ENCODE measurements around the gene SOS2. TPM values are rescaled to one million over a fixed set of nuclear protein-coding genes. Genes with fewer than 3 reads are reported as not detected.

Gene SOS2
- total and polyA plus RNA-seq, 2 donors (not counting 3 experiments of a cell fraction or from before 2014, with no cell fraction given), result 6.7 to 21.3 TPM

DNA sequence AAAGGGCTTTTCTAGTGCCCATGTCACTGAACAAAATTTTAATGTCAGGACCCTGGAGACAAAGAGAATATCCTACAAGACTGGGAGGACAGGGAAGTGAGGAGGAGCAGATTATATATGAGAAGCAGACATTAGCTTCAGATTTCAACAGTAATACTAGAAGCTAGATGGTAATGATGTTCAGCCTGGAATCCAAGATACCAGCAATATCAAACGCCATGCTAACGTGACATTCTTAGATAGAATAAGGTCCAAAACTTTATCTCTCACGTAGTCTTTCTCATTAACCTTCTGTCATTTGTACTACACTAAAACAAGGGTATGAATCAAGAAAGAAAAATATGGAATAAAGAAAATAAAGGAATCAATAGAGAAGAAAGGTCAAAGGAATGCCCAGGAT is 18.7 kb downstream of the SOS2 start:
- POLR2A ChIA-PET, result no interaction called here
- H3K36me3 ChIP-seq (ENCODE audit: control insufficient read depth in 2 of 2, extremely low read depth in 1 of 2, insufficient read depth in 2 of 2, low read length in 2 of 2), result no peaks in the 10 kb centered on the region
- no peaks in the 10 kb centered on the region for H3K27me3 ChIP-seq (ENCODE audit: control insufficient read depth in 2 of 2, insufficient read depth in 2 of 2, low read length in 2 of 2)
- no peak for DNase-seq (ENCODE audit: low read depth, low spot score)
- H3K9me3 ChIP-seq (replicated peaks; ENCODE audit: control insufficient read depth, insufficient read depth, low read length), result no peaks in the 10 kb centered on the region
- CTCF ChIA-PET, result no interaction called here
- H2AFZ ChIP-seq (ENCODE audit: low read depth, low read length), result no peak overlapping the region
- TF ChIP-seq POLR2AphosphoS5 (IDR thresholded peaks at IDR 0.05; ENCODE audit: insufficient read depth, low read depth, low read length) (no peak), POLR2A (IDR thresholded peaks at IDR 0.05; ENCODE audit: low read depth, low read length) (no peak), FOS (IDR thresholded peaks at IDR 0.05; ENCODE audit: borderline replicate concordance, insufficient read depth, low read length) (no peak), MYC (IDR thresholded peaks at IDR 0.05; ENCODE audit: low read depth, low read length) (no peak), EZH2 (IDR thresholded peaks at IDR 0.05; ENCODE audit: borderline replicate concordance, low read depth, low read length, severe bottlenecking) (no peak), GATA2 (IDR thresholded peaks at IDR 0.05; ENCODE audit: insufficient read depth, insufficient read length, low read depth, low read length) (no peak), JUN (IDR thresholded peaks at IDR 0.05; ENCODE audit: borderline replicate concordance, insufficient read depth, insufficient read length, low read depth) (no peak)
- TF ChIP-seq, protein P1, sequence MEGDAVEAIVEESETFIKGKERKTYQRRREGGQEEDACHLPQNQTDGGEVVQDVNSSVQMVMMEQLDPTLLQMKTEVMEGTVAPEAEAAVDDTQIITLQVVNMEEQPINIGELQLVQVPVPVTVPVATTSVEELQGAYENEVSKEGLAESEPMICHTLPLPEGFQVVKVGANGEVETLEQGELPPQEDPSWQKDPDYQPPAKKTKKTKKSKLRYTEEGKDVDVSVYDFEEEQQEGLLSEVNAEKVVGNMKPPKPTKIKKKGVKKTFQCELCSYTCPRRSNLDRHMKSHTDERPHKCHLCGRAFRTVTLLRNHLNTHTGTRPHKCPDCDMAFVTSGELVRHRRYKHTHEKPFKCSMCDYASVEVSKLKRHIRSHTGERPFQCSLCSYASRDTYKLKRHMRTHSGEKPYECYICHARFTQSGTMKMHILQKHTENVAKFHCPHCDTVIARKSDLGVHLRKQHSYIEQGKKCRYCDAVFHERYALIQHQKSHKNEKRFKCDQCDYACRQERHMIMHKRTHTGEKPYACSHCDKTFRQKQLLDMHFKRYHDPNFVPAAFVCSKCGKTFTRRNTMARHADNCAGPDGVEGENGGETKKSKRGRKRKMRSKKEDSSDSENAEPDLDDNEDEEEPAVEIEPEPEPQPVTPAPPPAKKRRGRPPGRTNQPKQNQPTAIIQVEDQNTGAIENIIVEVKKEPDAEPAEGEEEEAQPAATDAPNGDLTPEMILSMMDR (IDR thresholded peaks at IDR 0.05; ENCODE audit: extremely low read depth in 1 of 2, insufficient read depth in 1 of 2, low read depth in 1 of 2, low read length in 2 of 2), result no peak
- TF ChIP-seq, protein P2, sequence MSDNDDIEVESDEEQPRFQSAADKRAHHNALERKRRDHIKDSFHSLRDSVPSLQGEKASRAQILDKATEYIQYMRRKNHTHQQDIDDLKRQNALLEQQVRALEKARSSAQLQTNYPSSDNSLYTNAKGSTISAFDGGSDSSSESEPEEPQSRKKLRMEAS (IDR thresholded peaks at IDR 0.05; ENCODE audit: insufficient read depth, insufficient read length), result no peak
- dilution Hi-C loops (cut with MboI; ENCODE audit: extremely low pct_ligation_motif_present, low sequenced_read_pairs) (no loop called here), intact Hi-C loops (cut with micrococcal nuclease) (no loop called here)
- no TSS peak for BruUV-seq (replicated peaks)
- H3K9me1 ChIP-seq (replicated peaks; ENCODE audit: control insufficient read depth, extremely low read depth, insufficient read depth, low read length), result no peaks in the 10 kb centered on the region
- H3K4me1 ChIP-seq (ENCODE audit: control insufficient read depth, extremely low read depth, insufficient read depth, low read length), result no peaks in the 10 kb centered on the region
- FAIRE-seq, result no peak
- H3K9ac ChIP-seq (replicated peaks; ENCODE audit: extremely low read depth, insufficient read depth, low read length), result no peak overlapping the region
- no peak overlapping the region for H3K4me2 ChIP-seq (ENCODE audit: insufficient read depth, low read length)
- no peak overlapping the region for H3K4me3 ChIP-seq (replicated peaks in 1 of 3; ENCODE audit: insufficient read depth in 1 of 3, low read depth in 1 of 3, low read length in 3 of 3)
- peaks cover 45% of the 10 kb centered on the region for H3K79me2 ChIP-seq (ENCODE audit: control insufficient read depth, insufficient read depth, low read length)
- H3K27ac ChIP-seq (ENCODE audit: insufficient read depth, low read depth, low read length), result no peak overlapping the region
- H4K20me1 ChIP-seq (replicated peaks; ENCODE audit: control insufficient read depth, extremely low read depth, insufficient read depth, low read length), result peaks cover 9% of the 10 kb centered on the region
